ENCODE results near the gene OR1J4. TPM values are rescaled to one million over a fixed set of nuclear protein-coding genes. Genes with fewer than 3 reads are reported as not detected.

The OR1J4 gene
- total RNA-seq, 1 donor from 2014 or later, result not detected

DNA sequence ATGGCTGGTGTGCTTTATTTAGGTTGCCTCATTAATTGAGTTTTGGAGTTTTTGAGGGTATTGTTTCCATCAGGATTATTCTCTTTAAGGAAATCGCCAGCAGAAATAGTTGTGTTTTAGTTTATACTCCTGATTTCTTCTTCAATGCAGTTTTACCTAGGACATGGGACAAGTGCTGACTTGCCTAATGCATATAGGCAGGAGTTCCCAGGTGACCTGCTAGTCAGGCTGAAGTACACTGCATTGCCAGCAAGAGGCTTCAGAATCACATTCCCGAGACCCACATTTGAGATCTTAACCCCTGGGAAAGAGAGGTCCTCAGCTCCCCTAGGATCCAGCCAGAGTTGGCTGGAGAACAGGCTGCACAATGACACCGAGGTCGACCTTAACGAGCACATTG, 32.4 kb downstream of the OR1J4 start:
- Mint-ChIP-seq H3K9me3 (no peaks in the 10 kb centered on the region), H3K27ac (no peak overlapping the region), H3K4me3 (no peak overlapping the region), H3K27me3 (peaks cover 6% of the 10 kb centered on the region), H3K4me1 (ENCODE audit: unreplicated experiment) (no peaks in the 10 kb centered on the region), H3K36me3 (no peaks in the 10 kb centered on the region)
- no peak for DNase-seq (ENCODE audit: extremely low spot score, unreplicated experiment)
- no peak for TF ChIP-seq CTCF (conservative IDR thresholded peaks at IDR 0.05)

- no peak for DNase-seq (ENCODE audit: extremely low spot score, unreplicated experiment)
- Mint-ChIP-seq H3K4me3 (no peak within 1 kb of the TSS), H3K27me3 (peaks cover 6% of the 10 kb centered on the region), H3K36me3 (no peaks in the 10 kb centered on the region), H3K4me1 (ENCODE audit: unreplicated experiment) (no peaks in the 10 kb centered on the region), H3K27ac (no peak within 1 kb of the TSS), H3K9me3 (no peaks in the 10 kb centered on the region)
- TF ChIP-seq CTCF (conservative IDR thresholded peaks at IDR 0.05), result no peak
These were observed 33.9 kb downstream of the OR1J4 start, which contains the start of gene OR1N2 for GRCh38 chr9:122552812-122553211. Gene OR1N2 (plus strand): TSS chr9:122553112. CDS start chr9:122553212, 100 bp downstream.

GRCh38 chr9:122561446-122561845, 42.5 kb downstream of the OR1J4 start:
- TF ChIP-seq CTCF (conservative IDR thresholded peaks at IDR 0.05), result no peak
- H3K9me3 Mint-ChIP-seq, result no peaks in the 10 kb centered on the region
- no peak overlapping the region for H3K27ac Mint-ChIP-seq
- no peak overlapping the region for H3K4me3 Mint-ChIP-seq
- no peaks in the 10 kb centered on the region for H3K4me1 Mint-ChIP-seq (ENCODE audit: unreplicated experiment)
- no peaks in the 10 kb centered on the region for H3K27me3 Mint-ChIP-seq
- no peak for DNase-seq (ENCODE audit: extremely low spot score, unreplicated experiment)
- no peaks in the 10 kb centered on the region for H3K36me3 Mint-ChIP-seq

DNA sequence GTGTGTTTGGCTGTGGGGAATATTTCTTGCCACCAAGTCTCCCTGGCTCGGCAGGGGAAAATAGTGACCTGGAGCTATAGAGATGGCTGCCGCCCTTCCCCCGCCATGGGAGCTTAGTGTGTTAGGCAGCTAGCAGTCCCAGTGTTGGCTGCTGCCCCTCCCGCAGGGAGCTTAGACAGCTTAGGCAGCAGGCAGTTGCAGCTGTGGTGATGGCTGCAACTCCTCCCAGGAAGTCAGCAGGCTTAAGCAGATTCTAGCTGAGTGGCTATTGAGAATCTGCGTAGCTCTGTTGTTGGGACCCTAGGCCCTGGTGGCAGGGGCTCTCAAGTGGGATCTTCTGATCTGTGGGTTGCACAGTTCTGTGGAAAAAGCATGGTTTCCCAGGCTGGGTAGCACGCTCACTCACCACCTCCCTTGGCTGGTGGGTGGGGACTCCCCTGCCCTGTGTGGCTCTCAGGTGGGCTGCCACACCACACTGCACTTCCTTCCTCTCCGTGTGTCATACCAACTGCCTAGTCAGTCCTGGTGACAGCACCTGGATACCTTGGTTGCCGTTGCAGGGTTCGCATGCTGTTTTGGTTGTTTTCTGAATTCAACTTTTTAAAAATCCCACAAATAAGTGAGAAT, 43.3 kb downstream of the OR1J4 start:
- no peak for DNase-seq (ENCODE audit: extremely low spot score, unreplicated experiment)
- H3K27ac Mint-ChIP-seq, result no peak overlapping the region
- TF ChIP-seq CTCF (conservative IDR thresholded peaks at IDR 0.05), result no peak
- H3K27me3 Mint-ChIP-seq, result no peaks in the 10 kb centered on the region
- H3K4me3 Mint-ChIP-seq, result no peak overlapping the region
- H3K4me1 Mint-ChIP-seq (ENCODE audit: unreplicated experiment), result no peaks in the 10 kb centered on the region
- H3K36me3 Mint-ChIP-seq, result no peaks in the 10 kb centered on the region
- H3K9me3 Mint-ChIP-seq, result no peaks in the 10 kb centered on the region

DNA sequence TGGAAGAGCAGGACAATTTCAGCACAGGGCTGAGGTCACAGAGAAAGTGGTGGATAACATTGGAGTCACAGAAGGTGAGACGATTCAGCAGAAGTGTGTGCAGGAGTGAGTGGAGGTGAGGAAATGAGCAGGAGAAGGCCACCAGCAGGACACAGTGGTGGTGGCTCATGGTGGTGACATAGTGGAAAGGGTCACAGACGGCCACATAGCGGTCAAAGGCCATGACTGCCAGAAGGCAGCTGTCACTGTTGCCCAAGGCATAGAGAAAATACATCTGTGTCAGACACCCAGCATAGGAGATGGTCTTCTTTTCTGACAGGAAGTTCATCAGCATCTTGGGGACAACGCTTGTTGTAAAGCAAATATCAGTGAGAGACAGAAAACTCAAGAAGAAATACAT, 49.0 kb downstream of the OR1J4 start:
- no peak overlapping the region for H3K27ac Mint-ChIP-seq
- no peak for DNase-seq (ENCODE audit: extremely low spot score, unreplicated experiment)
- H3K4me1 Mint-ChIP-seq (ENCODE audit: unreplicated experiment), result no peaks in the 10 kb centered on the region
- H3K4me3 Mint-ChIP-seq, result no peak overlapping the region
- no peaks in the 10 kb centered on the region for H3K9me3 Mint-ChIP-seq
- H3K36me3 Mint-ChIP-seq, result no peaks in the 10 kb centered on the region
- TF ChIP-seq CTCF (conservative IDR thresholded peaks at IDR 0.05), result no peak
- H3K27me3 Mint-ChIP-seq, result no peaks in the 10 kb centered on the region

Other genes starting within 250 kb of the OR1J4 start
- 1.1 and 1.7 TPM in 2 replicates for gene PTGS1, start 148.1 kb upstream of the OR1J4 start, total RNA-seq (ENCODE audit: low replicate concordance)
- gene OR1J1, start 41.2 kb upstream of the OR1J4 start, total RNA-seq (ENCODE audit: low replicate concordance), result not detected in 2 replicates
- gene OR1J2, start 8.3 kb upstream of the OR1J4 start, total RNA-seq (ENCODE audit: low replicate concordance), result not detected in 2 replicates
- not detected in 2 replicates for gene OR1N1, start 8.2 kb downstream of the OR1J4 start, total RNA-seq (ENCODE audit: low replicate concordance)
- gene OR1N2, start 34.0 kb downstream of the OR1J4 start, total RNA-seq (ENCODE audit: low replicate concordance), result not detected in 2 replicates
- gene OR1L8, start 64.2 kb downstream of the OR1J4 start, total RNA-seq (ENCODE audit: low replicate concordance), result not detected in 2 replicates
- gene OR1Q1, start 95.6 kb downstream of the OR1J4 start, total RNA-seq (ENCODE audit: low replicate concordance), result not detected in 2 replicates
- not detected in 2 replicates for gene OR1B1, start 138.5 kb downstream of the OR1J4 start, total RNA-seq (ENCODE audit: low replicate concordance)
- not detected in 2 replicates for gene OR1L1, start 142.6 kb downstream of the OR1J4 start, total RNA-seq (ENCODE audit: low replicate concordance)
- not detected in 2 replicates for gene OR1L3, start 156.0 kb downstream of the OR1J4 start, total RNA-seq (ENCODE audit: low replicate concordance)
- not detected in 2 replicates for gene OR1L4, start 204.8 kb downstream of the OR1J4 start, total RNA-seq (ENCODE audit: low replicate concordance)
- not detected in 2 replicates for gene OR1L6, start 223.2 kb downstream of the OR1J4 start, total RNA-seq (ENCODE audit: low replicate concordance)

Measured in type B pancreatic cell (in vitro differentiated cells).